ENCODE results near the gene PDLIM5.
"Not testable (repeated sequence)": the region's sequence is repeated elsewhere in the genome, so short reads cannot be mapped to it uniquely, and the experiment has no call there.

The PDLIM5 gene

DNA sequence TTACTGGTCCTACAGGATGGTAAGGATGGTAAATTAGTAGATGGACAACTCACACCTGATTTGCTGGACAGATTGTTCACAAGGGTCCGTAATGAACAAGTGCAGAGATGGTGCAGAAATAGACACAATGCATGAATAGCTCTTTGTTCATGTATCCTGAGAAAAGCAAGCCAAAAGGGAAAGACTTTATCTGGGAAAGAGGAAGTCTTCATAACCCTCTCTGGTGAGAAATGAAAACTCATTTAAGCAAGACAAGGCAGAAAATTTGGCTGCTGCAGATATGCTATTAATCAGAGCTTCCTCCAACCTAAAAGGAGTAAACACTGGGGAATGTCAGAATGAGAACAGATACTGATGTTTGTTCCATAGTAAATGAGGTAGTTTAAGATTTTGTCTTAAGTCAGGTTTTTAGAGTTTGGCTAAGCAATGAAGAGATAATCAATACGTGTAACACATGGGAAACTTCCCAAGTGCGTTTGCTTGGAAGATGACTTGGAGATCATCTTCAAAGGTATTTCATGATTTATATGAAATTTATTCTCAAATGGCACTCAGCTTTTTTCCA, 153.6 kb downstream of the PDLIM5 start:
- DNase-seq: no peak

DNA sequence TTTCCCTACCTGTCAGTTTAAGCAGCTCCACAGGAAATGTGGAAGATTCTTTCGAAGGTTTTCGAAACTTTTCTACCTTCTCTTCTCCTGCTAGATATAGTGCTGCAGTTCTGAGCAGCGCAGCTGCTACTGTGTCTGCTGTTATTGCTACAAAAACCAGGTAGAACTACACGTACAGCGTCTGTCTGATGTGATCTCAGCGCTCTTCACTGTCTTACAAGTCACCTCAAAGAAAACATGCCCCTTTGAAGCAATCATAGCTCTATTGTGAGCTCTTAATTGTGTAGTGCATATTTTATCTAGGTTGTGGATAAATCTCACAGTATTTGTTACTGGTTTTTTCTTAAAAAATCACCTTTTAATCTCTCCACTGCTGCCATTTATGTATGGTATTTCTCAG, 158.4 kb downstream of the PDLIM5 start:
- DNase-seq: no peak

DNA sequence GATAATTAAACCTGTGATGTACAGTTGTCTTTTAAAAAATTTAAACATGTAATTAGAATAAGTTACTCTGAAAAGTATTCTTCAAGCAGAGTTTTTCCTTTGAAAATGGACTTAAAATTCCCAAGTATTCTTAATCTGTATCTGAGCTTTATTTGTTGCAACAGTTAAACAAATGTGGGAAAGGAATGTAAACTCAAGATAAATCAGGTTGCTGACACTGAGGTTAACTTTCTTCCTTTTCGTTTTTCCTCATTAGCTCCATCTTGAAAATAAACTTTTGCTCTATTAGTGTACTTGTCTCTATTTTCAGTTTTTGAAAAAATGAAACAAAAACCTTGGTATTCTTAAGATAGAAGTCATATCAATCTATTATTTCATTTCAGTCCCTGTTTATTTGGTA, 161.5 kb downstream of the PDLIM5 start:
- no peak for DNase-seq

DNA sequence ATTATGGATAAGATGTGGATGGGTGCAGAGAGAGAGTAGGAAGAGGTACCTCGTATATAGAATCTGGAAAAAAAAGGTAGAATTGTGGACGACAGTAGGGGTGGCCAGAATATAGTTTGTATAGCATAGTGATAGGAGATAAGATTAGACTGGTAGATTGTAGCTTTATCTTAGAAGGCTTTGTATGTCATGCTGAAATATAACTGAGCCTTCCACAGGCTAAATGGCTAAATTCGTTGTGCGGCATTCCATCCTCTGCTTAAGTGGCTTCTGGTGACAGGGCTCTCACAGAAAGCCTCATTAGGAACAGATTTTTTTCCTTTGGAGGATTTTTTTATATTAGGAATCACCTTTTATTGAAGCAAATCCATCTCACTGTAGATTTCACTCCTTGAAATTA, 163.7 kb downstream of the PDLIM5 start:
- DNase-seq: no peak

DNA sequence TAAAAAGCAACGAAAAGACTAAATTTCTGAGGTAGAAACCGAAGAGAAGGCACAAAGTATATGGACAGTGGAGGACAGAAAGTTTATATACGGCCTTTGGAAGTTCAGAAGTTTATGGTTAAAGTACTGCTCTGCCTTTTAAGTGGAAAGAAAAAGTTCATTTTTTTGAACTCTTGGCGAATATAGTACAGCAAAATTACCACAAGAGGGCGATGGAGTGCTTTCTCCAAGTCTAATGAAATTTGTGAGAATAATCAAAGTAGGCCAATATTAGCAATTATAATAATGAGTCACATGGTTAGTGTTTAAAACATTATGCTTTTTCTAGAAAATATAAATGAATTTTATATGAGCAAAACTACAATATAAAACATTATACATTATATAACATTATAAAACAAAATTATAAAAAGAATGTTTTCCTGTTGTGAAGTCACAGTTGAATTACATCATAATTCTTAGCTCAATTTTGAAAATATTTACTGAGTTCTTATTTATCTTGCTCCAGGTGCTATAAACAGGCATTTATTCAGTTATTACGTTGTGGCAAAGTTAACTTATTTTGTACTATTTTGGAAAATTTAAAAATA, 169.8 kb downstream of the PDLIM5 start:
- no peak for DNase-seq

DNA sequence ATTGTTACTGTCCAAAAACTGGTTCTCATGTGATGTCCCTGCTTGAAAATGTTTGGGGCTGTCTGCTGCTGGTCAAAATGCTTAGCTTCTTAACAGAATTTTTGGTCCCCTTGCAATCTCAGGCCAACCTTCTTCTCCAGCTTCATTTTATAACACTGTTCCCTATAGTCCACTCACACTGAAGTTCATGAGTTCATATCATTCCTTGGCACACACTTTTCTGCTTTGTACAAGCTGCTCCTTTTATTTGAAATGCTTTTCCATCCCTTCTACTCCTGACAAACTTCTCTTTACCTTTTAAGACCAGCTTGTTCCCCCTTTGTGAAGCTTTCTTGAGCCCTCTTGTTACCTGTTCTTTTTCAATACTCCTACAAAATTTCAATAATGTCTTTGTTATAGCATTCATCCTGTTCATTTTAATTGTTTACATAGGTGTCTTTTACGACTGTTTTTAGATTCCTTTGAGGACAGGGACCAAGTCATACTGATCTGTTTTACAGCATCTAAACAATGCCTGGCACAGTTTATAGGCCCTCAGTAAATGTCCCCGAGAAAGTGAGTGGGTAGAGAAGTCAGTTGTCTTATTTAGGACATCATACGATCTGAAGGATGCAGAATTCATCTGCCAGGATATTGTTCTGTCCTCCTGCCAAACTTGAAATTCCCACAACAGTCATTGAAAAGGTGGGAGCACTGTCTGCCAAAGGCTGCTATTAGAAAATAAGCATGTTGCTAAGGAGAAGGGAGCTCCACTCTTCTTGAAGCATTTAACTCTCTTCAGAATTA, 171.6 kb downstream of the PDLIM5 start:
- no peak for DNase-seq

DNA sequence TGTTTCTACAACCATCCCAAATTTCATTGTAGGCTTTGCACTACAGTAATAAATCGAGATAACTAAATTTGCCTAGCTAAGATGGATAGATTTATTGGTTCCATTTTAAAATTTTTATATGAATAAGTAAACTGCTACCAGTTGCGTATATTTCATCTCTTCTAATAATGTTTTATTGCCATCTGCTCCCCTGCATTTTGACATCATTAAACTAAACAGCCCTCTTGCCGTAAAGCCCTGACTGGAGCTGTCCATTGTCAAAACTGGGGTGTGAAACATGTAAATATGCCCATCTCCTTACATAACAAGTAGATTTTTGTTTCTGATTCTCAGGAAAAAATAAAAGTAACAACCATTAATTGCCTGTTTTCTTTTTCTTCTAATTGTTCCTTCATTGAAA, 175.2 kb downstream of the PDLIM5 start:
- no peak for DNase-seq

DNA sequence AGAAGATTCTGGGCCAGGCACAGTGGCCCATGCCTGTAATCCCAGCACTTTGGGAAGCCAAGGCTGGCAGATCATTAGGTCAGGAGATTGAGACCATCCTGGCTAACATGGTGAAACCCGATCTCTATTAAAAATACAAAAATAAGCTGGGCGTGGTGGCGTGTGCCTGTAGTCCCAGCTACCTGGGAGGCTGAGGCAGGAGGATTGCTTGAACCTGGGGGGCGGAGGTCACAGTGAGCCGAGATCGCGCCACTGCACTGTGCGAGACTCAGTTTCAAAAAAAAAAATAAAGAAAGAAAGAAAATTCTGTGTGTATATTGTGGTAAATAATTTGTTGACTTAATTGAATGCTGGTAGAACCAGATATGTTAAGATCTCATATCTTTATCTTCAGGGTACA, 177.3 kb downstream of the PDLIM5 start:
- not testable (repeated sequence) for DNase-seq

DNA sequence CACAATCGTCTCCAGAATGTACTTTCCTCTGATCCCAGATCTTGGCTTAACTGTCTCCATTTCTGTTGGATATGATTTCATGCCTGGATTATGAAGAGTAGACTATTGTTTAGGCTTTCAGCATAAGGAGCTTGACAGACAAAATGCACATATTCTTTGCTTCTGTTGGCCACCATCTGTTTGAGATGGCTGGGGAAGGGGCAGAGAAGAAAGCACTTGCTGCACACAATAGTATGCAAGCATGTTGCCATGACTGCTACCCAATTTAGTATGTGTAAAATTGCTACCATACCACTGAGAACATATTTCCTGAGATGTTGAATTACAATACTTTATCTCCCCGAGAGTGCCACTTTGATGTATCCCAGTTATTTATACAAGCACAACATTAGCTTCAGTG, 178.1 kb downstream of the PDLIM5 start:
- DNase-seq: no peak

DNA sequence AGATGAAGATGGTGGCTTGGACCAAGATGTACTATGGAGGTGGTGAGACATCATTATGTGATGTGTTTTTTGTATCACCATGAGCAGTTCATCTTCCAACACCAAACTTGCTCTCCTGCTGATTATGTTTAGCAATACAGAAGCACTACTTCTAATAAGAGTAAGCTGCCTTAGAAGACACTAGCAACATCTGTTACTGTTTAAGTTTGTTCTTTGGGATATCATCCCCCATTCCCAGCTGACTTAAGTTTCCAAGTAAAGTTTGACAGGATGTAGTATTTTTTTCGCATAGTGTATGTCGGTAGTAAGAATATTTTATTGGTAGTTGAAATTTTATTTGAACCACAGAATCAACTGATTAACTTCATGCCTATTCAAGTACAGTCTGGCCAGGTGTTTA, 182.5 kb downstream of the PDLIM5 start:
- DNase-seq: no peak

DNA sequence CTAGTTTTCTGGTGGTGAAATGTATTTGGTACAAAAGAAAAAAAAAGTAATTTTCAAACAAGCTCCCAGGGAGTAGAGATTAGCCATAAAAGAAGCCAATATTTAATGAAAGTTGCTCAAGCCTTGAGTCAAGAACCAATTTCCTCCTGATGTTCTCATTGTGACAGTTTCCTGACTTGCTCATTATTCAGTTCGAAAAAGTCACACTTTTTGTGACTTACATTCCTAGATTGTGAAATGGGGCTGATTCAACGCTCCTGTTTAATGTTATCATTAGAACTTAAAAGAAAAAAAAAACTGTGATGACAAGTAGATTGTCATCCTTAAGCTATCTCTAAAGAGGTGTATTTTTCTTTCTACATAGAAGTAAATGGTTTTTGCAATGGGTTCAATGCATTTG, 183.4 kb downstream of the PDLIM5 start:
- no peak for DNase-seq

DNA sequence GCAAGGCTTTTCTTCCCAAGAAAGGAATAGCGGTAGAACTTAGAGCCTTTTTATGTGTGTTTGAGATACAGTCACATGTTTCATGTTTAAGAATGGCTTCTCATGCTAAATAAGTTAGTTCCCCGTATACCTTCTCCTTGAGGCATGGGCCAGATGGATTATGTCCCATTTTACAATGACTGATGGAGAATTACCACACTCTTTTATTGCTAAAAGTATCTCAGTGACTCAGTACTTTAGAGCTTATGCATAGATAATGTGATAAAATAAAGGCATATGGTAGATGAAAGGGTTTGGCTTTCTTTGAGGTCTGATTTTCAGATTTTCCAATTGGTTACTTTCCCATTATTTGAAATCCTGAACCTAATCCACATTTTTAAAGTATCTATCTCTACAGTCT, 184.3 kb downstream of the PDLIM5 start:
- no peak for DNase-seq

DNA sequence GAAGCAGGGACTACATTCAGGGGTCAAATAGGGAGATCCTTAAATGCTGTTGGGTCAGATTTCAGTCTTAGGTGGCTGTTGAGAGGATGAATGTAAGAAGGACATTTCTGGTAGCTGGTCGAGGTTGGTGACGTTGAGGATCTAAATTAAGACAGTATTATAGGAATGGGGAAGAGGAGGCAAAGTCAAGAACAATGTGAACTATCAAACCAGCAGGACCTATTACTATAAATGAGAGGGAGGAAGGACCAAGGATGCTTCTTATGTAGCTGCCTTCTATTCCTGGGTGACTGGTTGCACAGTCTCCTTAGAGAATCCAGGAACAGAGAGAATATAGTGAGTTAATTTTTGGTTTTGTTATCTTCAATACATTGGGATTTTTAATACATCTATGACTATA, 187.6 kb downstream of the PDLIM5 start:
- DNase-seq: no peak

DNA sequence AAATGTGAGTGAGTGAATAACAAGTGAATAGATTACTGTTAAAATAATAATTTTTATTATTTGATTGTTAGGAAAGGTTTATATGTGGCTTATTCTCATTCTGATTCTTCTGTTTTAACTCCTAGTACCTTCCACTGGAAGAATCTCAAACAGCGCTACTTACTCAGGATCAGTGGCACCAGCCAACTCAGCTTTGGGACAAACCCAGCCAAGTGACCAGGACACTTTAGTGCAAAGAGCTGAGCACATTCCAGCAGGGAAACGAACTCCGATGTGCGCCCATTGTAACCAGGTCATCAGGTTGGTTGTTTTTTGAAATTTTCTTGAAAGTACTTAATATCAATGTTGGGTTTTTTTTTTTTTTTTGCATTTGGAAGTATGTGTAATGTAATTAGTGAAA, 188.4 kb downstream of the PDLIM5 start:
- DNase-seq: no peak

DNA sequence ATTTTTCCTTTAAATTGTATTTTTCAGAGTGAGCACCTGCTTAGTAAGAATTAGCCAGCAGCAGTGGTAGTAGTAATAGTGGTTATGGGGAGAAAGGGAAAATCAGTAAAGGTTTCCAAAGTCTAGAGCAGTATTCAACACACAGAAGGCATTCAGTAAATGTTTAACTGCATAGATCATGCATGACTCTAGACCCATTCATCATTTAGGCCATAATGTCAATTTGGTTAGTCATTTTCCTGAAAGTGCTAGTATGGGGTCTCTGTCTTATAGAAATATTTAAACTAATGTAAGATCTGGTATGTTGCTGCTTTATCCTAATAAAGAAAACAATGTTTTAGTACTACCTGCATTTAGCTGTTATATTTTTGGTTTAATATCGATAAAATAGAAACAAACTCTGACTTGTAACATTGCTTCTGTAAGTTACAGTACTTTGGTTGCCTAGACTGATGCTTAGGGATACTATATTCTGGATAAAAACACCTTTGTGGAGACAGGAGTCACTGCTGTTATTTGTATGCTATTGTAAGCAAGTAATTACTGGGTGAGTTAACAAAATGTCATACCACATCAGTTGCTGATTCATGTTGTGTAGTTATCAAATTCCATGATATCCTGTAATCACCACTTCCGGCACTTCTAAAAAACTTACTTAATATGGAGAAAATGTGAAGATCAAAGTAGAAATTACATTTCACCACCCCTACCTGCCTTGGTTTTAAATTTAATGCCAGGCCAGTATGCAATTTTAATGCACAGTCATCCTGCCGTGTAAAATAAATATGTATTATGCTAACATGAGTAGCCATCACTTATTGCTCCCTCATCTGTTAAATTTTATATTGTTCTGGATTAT, 190.2 kb downstream of the PDLIM5 start:
- DNase-seq: no peak

DNA sequence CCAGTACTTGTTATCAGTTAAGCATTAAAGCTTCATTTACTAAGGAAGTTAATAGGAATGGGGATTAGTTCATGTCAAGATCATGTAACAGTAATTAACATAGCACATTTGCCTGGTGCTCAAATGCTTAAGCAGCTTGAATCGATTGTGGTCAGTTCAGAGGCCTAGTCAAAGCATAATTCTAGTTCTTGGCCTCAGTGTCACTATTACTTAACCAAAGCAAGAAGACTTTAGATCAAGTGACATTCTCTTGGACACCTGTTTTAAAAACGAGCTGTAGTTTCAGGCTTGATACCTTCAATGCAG, 190.8 kb downstream of the PDLIM5 start:
- no peak for DNase-seq

DNA sequence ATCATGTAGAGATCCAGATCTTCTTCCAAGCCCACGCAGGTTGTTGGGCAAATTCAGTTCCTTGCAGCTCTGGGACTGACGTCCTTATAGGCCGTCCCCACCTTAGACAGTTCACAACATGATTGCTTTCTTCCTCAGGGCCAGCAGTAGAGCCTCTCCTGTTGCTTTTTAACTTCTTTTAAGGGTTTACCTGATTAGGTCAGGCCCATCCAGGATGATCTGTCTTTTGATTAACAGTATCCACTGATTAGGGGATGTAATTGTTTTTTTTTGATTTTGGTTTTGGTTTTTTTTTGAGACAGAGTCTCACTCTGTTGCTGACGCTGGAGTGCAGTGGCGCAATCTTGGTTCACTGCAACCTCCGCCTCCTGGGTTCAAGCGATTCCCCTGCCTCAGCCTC, 197.0 kb downstream of the PDLIM5 start:
- no peak for DNase-seq

DNA sequence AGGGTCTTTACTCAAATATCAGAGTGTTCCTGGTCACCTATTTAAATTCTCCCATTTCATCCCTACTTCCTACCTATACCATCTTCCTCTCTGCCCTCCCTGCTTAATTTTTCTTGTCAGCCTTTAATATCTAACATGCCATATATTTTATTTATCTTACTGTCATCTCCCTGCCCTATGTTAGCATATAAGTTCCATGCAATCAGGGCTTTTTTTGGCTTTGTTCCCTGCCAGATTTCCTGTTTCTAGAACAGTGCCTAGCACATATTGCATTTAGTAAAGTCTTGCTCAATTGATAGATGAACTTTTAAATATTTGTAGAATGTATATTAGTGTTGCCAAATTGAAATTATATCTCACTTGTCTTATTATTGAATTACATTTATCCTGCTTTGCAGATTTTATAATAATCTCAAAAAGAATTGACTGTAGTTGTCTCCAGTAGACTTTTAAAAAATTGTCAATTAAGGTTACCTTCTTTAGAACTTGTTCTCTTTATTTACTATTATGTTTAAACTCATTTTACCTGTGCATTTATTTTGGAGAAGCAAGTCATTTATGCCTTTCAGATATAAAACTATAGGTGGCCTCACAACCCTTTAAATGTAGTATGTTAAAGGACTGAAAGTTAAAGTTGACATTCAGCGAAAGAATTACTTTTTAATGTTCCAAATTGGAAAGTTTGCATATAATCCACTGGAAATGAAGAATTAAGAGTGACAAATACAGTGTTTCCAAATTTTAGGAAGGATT, 197.8 kb downstream of the PDLIM5 start:
- DNase-seq: no peak

DNA sequence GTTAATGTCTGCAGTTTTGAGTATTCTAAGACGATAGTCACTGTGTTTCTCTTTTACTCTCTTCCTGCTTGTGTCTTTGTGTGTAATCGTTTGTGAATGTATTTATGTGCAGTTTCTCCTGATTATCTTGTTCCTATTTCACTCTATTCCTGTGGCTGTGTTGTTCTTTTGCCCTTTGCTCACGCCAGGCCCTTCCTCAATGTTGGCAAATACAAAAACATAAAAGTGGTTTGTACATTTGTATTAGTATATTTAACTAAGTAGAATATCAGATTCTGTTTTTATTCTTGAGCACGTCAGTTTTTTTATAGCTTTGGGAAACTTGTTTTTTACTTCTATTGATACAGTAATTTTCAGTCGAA, 198.4 kb downstream of the PDLIM5 start:
- DNase-seq: no peak

DNA sequence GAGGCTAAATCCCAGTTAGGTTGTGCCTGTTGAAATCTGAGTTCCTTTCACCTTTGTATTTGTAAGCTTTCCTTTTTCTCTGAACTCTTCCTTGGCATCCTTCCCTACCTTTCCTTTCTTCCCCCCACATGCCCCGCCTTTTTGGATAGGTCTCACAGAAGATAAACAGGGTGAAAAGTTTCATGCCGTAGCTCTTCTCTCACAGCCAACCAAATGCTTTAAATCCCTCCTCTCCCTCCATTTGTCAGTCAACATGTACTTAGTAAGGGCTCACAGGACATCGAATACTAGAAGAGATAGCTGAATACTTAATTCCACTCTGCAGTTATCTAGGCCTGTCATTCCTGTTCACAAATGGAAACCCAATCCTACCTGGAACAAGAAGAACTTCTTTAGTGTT, 198.9 kb downstream of the PDLIM5 start:
- DNase-seq: no peak

DNA sequence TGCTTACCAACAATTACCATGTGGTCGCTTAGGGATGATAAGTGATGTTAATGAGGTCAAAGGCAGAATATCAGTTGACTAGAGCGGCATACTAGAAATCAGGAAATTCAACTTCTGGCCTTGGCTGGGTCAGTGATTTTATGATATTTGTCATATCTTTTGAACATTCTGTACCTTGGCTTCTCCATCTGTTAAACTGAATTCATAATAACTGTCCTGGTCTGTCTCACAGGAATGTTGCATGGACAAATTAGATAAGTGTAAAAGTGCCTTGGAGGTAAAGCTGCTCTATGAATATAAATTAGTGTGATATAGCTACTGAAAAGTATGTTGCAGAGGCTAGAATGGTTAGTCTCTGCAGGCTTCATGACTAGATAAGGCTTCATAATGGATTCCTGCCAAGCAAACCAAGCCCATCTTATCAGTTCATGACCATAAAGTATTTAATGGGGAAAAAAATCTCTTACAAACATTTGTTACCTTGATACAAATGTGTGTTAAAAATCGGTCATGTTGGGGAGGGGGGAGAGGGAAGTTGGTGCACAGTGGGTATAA, 201.4 kb downstream of the PDLIM5 start:
- DNase-seq: no peak

DNA sequence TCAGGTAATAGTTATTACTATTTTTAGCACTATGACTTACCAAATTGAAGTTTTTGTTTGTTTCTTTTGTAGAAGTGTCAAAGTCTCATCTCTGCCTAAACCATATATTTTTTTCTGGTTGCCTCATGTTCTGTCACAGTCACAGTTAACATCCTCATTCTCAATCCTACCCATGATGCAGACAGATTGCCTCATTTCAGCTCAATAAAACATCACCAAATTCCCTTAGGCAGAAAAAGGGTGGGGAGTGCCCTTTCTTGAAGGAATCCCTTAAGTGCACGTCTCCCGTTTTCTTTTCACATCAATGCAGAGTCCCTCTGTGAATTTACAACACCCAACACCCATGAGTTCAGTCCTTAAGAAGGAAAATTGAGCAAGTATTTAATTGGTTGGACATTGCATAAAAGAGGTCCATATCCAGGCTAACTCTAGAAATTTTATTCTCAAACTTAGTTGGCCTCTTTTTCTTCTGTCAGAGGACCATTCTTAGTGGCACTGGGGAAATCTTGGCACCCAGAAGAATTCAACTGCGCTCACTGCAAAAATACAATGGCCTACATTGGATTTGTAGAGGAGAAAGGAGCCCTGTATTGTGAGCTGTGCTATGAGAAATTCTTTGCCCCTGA, 202.4 kb downstream of the PDLIM5 start:
- no peak for DNase-seq

Measured in activated naive CD4-positive, alpha-beta T cell treated with Interleukin-2 at 50 U/mL for 16 hours (primary cell).